Thymus (tissue), 11 donors: ENCODE results near the gene RAP1GAP2. TPM values are rescaled to one million over a fixed set of nuclear protein-coding genes. Genes with fewer than 3 reads are reported as not detected.
A peak's percentile ranks its signal among the peaks of the same experiment; 100 is the strongest.

Experiments used
- DNase-seq, 9 donors: peaks; one replicate each; pipeline ENCODE4 v3.0.0-alpha.2; 2013; ENCODE audit warnings: low spot score in 9 of 9, low read depth in 6 of 9, missing footprints in 1 of 9
- H3K27ac ChIP-seq, 2 donors: one replicate each; pipeline ENCODE4 v1.5.1; 2013; ENCODE audit warnings: control low read depth in 1 of 2, low read depth in 1 of 2, low read length in 1 of 2, mild to moderate bottlenecking in 1 of 2, moderate library complexity in 1 of 2
- H3K27me3 ChIP-seq, 2 donors: one replicate each; pipeline ENCODE4 v1.5.1; 2013; ENCODE audit warnings: low read length in 1 of 2; ENCODE audit not compliant: control insufficient read depth in 2 of 2, insufficient read depth in 1 of 2
- H3K36me3 ChIP-seq, 2 donors: one replicate each; pipeline ENCODE4 v1.5.1; 2013; ENCODE audit warnings: low read length in 1 of 2, mild to moderate bottlenecking in 1 of 2, moderate library complexity in 1 of 2; ENCODE audit not compliant: control insufficient read depth in 2 of 2, insufficient read depth in 2 of 2
- H3K4me1 ChIP-seq, 2 donors: one replicate each; pipeline ENCODE4 v1.5.1; 2013; ENCODE audit warnings: low read length in 2 of 2; ENCODE audit not compliant: control insufficient read depth in 2 of 2, insufficient read depth in 2 of 2
- H3K4me3 ChIP-seq, 2 donors: one replicate each; pipeline ENCODE4 v1.5.1; 2013; ENCODE audit warnings: low read length in 2 of 2, control low read depth in 1 of 2, mild to moderate bottlenecking in 1 of 2
- H3K9me3 ChIP-seq, 2 donors: one replicate each; pipeline ENCODE4 v1.5.1; 2013; ENCODE audit warnings: low read length in 1 of 2, mild to moderate bottlenecking in 1 of 2; ENCODE audit not compliant: control insufficient read depth in 2 of 2, insufficient read depth in 1 of 2
- WGBS: extraction: QIAGEN DNeasy Blood & Tissue Kit; methylation state at CpG from one replicate; pipeline ENCODE4 v1.1.7; 2013; 5-methylcytosine and 5-hydroxymethylcytosine counted together
- polyA plus RNA-seq: library from polyadenylated mRNA; stranded (reverse); fragments of 200-250 nt; gene quantifications from one replicate; pipeline ENCODE4 v1.2.3, GENCODE V29; 2013
- total RNA-seq: library from RNA; stranded (reverse); fragments of 120-200 nt; gene quantifications from one replicate; pipeline ENCODE4 v1.2.4, GENCODE V29; 2013
- donor health status: healthy.

Gene RAP1GAP2
- total and polyA plus RNA-seq, 2 donors: 1.6 to 3.8 TPM

- Histone ChIP-seq H3K27ac (no peak overlapping the region), H3K27me3 (peaks cover 4 to 17% of the 10 kb centered on the region in 2 donors), H3K4me1 (peaks cover under 1 to 7% of the 10 kb centered on the region in 2 donors), H3K9me3 (no peaks in the 10 kb centered on the region), H3K4me3 (no peak overlapping the region), H3K36me3 (no peaks in the 10 kb centered on the region)
- 90% methylated on average over 14 of the region's 14 CpGs for WGBS
- no peak for DNase-seq
Measured at GRCh38 chr17:2803386-2803785, 7.1 kb downstream of the RAP1GAP2 start.

- peaks cover 0 to under 1% of the 10 kb centered on the region in 2 donors for H3K4me1 ChIP-seq
- no peak overlapping the region for H3K4me3 ChIP-seq
- DNase-seq: no peak
- 96% methylated on average over 4 of the region's 4 CpGs for WGBS
- no peaks in the 10 kb centered on the region for H3K9me3 ChIP-seq
- H3K36me3 ChIP-seq: no peaks in the 10 kb centered on the region
- peaks cover 5 to 19% of the 10 kb centered on the region in 2 donors for H3K27me3 ChIP-seq
- no peak overlapping the region for H3K27ac ChIP-seq
Measured at GRCh38 chr17:2803971-2804370, 7.7 kb downstream of the RAP1GAP2 start.

- 97% methylated on average over 7 of the region's 7 CpGs for WGBS
- Histone ChIP-seq H3K27me3 (peaks cover 3 to 17% of the 10 kb centered on the region in 2 donors), H3K27ac (no peak overlapping the region), H3K4me1 (no peaks in the 10 kb centered on the region), H3K9me3 (no peaks in the 10 kb centered on the region), H3K36me3 (no peaks in the 10 kb centered on the region), H3K4me3 (no peak overlapping the region)
- DNase-seq: no peak
Measured at GRCh38 chr17:2804912-2805311, 8.7 kb downstream of the RAP1GAP2 start.

GRCh38 chr17:2805961-2806360 is 9.7 kb downstream of the RAP1GAP2 start:
- Histone ChIP-seq H3K4me3 (no peak overlapping the region), H3K9me3 (no peaks in the 10 kb centered on the region), H3K27ac (no peak overlapping the region), H3K36me3 (no peaks in the 10 kb centered on the region), H3K4me1 (no peaks in the 10 kb centered on the region), H3K27me3 (peaks cover 4 to 20% of the 10 kb centered on the region in 2 donors)
- no peak for DNase-seq
- 91% methylated on average over 3 of the region's 3 CpGs for WGBS

- H3K36me3 ChIP-seq: no peaks in the 10 kb centered on the region
- WGBS: 97% methylated on average over 30 of the region's 30 CpGs
Measured at GRCh38 chr17:2808367-2809335, 12.4 kb downstream of the RAP1GAP2 start.

GRCh38 chr17:2809337-2809736 is 13.1 kb downstream of the RAP1GAP2 start:
- no peak overlapping the region for H3K27ac ChIP-seq
- no peaks in the 10 kb centered on the region for H3K9me3 ChIP-seq
- H3K27me3 ChIP-seq: peaks cover 10 to 31% of the 10 kb centered on the region in 2 donors
- peaks cover 3 to 9% of the 10 kb centered on the region in 2 donors for H3K4me1 ChIP-seq
- H3K36me3 ChIP-seq: no peaks in the 10 kb centered on the region
- WGBS: 99% methylated on average over 14 of the region's 14 CpGs
- no peak overlapping the region for H3K4me3 ChIP-seq
- DNase-seq: no peak

More at GRCh38 chr17:2808367-2809335, 12.4 kb downstream of the RAP1GAP2 start:
- no peak for DNase-seq
- Histone ChIP-seq H3K27ac (no peak overlapping the region), H3K27me3 (peaks cover 10 to 33% of the 10 kb centered on the region in 2 donors), H3K9me3 (no peaks in the 10 kb centered on the region), H3K4me1 (peaks cover 0 to 3% of the 10 kb centered on the region in 2 donors), H3K4me3 (no peak overlapping the region)

GRCh38 chr17:2814049-2814448 is 17.8 kb downstream of the RAP1GAP2 start:
- DNase-seq: peak in 2 of 9 donors; percentile 43 to 74
- 21% methylated on average over 5 of the region's 5 CpGs for WGBS
- peaks cover 7 to 34% of the 10 kb centered on the region in 2 donors for H3K27me3 ChIP-seq
- no peaks in the 10 kb centered on the region for H3K36me3 ChIP-seq
- peaks cover 16 to 28% of the 10 kb centered on the region in 2 donors for H3K4me1 ChIP-seq
- peak overlapping the region in 1 of 2 donors; percentile 90 for H3K27ac ChIP-seq
- H3K9me3 ChIP-seq: no peaks in the 10 kb centered on the region
- no peak overlapping the region for H3K4me3 ChIP-seq

GRCh38 chr17:2814481-2815341 is 18.5 kb downstream of the RAP1GAP2 start:
- peak overlapping the region; percentile 76 to 90 for H3K27ac ChIP-seq
- H3K9me3 ChIP-seq: no peaks in the 10 kb centered on the region
- 3% methylated on average over 27 of the region's 27 CpGs for WGBS
- H3K4me3 ChIP-seq: peak overlapping the region; percentile 26 to 32
- peaks cover 7 to 28% of the 10 kb centered on the region in 2 donors for H3K27me3 ChIP-seq
- H3K4me1 ChIP-seq: peaks cover 16 to 28% of the 10 kb centered on the region in 2 donors
- no peaks in the 10 kb centered on the region for H3K36me3 ChIP-seq
- peak; percentile 67 to 96 (median 83) for DNase-seq
